GM23338 (cell line): ENCODE data around the gene VPS37B. TPM values are rescaled to one million over a fixed set of nuclear protein-coding genes. Genes with fewer than 3 reads are reported as not detected.

Source experiments
- ATAC-seq: fragments of 200-7000 bp; cut with Tn5 transposase; 3 replicates; pipeline ENCODE4 v1.9.1; 2020
- DNase-seq: peaks from one replicate; pipeline ENCODE4 v3.0.0-alpha.2; 2015; ENCODE audit warnings: low spot score
- H2AFZ ChIP-seq: fragments of 200-600 bp; sonication (generic); 2 replicates; pipeline ENCODE4 v1.8.0; 2016; ENCODE audit warnings: antibody characterized with exemption, mild to moderate bottlenecking, moderate library complexity
- H3F3A ChIP-seq: fragments of 200-600 bp; sonication (generic); replicated peaks from 2 replicates; pipeline ENCODE4 v1.8.0; 2017; ENCODE audit warnings: antibody characterized with exemption, mixed run types, low read depth
- H3K27ac ChIP-seq: fragments of 200-600 bp; sonication (generic); 2 replicates; pipeline ENCODE4 v1.6.1; 2016; ENCODE audit warnings: low read depth
- H3K27me3 ChIP-seq: fragments of 200-600 bp; sonication (generic); 2 replicates; pipeline ENCODE4 v1.8.0; 2016; ENCODE audit warnings: mild to moderate bottlenecking, mixed run types, moderate library complexity; ENCODE audit not compliant: insufficient read depth
- H3K36me3 ChIP-seq: fragments of 200-600 bp; sonication (generic); 2 replicates; pipeline ENCODE4 v1.8.0; 2016; ENCODE audit warnings: mild to moderate bottlenecking; ENCODE audit not compliant: insufficient read depth
- H3K4me1 ChIP-seq: fragments of 200-600 bp; sonication (generic); 2 replicates; pipeline ENCODE4 v1.8.0; 2016; ENCODE audit warnings: mild to moderate bottlenecking, moderate library complexity; ENCODE audit not compliant: insufficient read depth
- H3K4me2 ChIP-seq: fragments of 200-600 bp; sonication (generic); 2 replicates; pipeline ENCODE4 v1.7.1; 2017; ENCODE audit warnings: mixed run types
- H3K4me3 ChIP-seq: fragments of 200-600 bp; sonication (generic); 2 replicates; pipeline ENCODE4 v1.6.1; 2016; ENCODE audit warnings: mixed run types
- H3K79me2 ChIP-seq: fragments of 200-600 bp; sonication (generic); replicated peaks from 2 replicates; pipeline ENCODE4 v1.8.0; 2017; ENCODE audit warnings: mild to moderate bottlenecking; ENCODE audit not compliant: insufficient read depth
- H3K9me2 ChIP-seq: fragments of 200-600 bp; sonication (generic); 2 replicates; pipeline ENCODE4 v1.8.0; 2017; ENCODE audit not compliant: insufficient read depth
- H4K20me1 ChIP-seq: fragments of 200-600 bp; sonication (generic); replicated peaks from 2 replicates; pipeline ENCODE4 v1.8.0; 2017; ENCODE audit warnings: mild to moderate bottlenecking; ENCODE audit not compliant: insufficient read depth
- H3K27ac Mint-ChIP-seq: 2 replicates; pipeline ENCODE4 v1.8.0; 2020; ENCODE audit warnings: inconsistent platforms, mild to moderate bottlenecking, moderate library complexity, mixed read lengths
- H3K27me3 Mint-ChIP-seq: 3 replicates; pipeline ENCODE4 v1.8.0; 2022; ENCODE audit warnings: low read depth, mild to moderate bottlenecking, moderate library complexity, mixed read lengths, inconsistent platforms; ENCODE audit not compliant: insufficient read depth, poor library complexity
- H3K36me3 Mint-ChIP-seq: 3 replicates; pipeline ENCODE4 v1.8.0; 2021; ENCODE audit warnings: low read depth, mild to moderate bottlenecking, inconsistent platforms, moderate library complexity, mixed read lengths
- H3K4me1 Mint-ChIP-seq: 3 replicates; pipeline ENCODE4 v1.8.0; 2020; ENCODE audit warnings: mild to moderate bottlenecking, inconsistent platforms, mixed read lengths
- H3K4me3 Mint-ChIP-seq: 3 replicates; pipeline ENCODE4 v1.8.0; 2021; ENCODE audit warnings: moderate library complexity, mild to moderate bottlenecking, inconsistent platforms, mixed read lengths
- H3K9me3 Mint-ChIP-seq: 3 replicates; pipeline ENCODE4 v1.8.0; 2020; ENCODE audit warnings: moderate library complexity, mild to moderate bottlenecking, inconsistent platforms, mixed read lengths
- CREB1 ChIP-seq: fragments of 250-450 bp; sonication (Bioruptor Pico); IDR thresholded peaks from 2 replicates; pipeline ENCODE4 v1.5.0; 2020; ENCODE audit warnings: low read depth, mild to moderate bottlenecking, moderate library complexity
- CTCF ChIP-seq, 2 experiments: fragments of 200-600 bp in 1 of 2; sonication (generic) in 1 of 2; conservative IDR thresholded peaks; 2 replicates each; pipeline versions ENCODE4 v1.5.1 to v1.6.1; 2016 to 2017; ENCODE audit warnings: antibody characterized with exemption in 2 of 2, low read depth in 2 of 2, mild to moderate bottlenecking in 2 of 2, moderate library complexity in 1 of 2
- EZH2 ChIP-seq: fragments of 200-600 bp; sonication (generic); IDR thresholded peaks from one replicate; pipeline ENCODE4 v1.8.0; 2017; ENCODE audit warnings: antibody characterized with exemption, mild to moderate bottlenecking, low read depth; ENCODE audit not compliant: unreplicated experiment
- JUNB ChIP-seq: IDR thresholded peaks from one replicate; pipeline ENCODE4 v1.6.1; 2016; ENCODE audit warnings: antibody characterized with exemption; ENCODE audit not compliant: unreplicated experiment
- REST ChIP-seq: IDR thresholded peaks from one replicate; pipeline ENCODE4 v1.6.1; 2018; ENCODE audit warnings: antibody characterized with exemption; ENCODE audit not compliant: unreplicated experiment
- ZNF114 ChIP-seq: fragments of 250-450 bp; sonication (Bioruptor Pico); IDR thresholded peaks from 2 replicates; pipeline ENCODE4 v1.5.0; 2020; ENCODE audit warnings: mild to moderate bottlenecking, moderate library complexity
- ZNF331 ChIP-seq: fragments of 250-450 bp; sonication (Bioruptor Pico); IDR thresholded peaks from 2 replicates; pipeline ENCODE4 v1.5.0; 2020; ENCODE audit warnings: low read depth, mild to moderate bottlenecking, moderate library complexity
- polyA plus RNA-seq: library from polyadenylated mRNA; unstranded; fragments of >200 nt; fragmentation: Nextera tagmentation; extraction: Ambion mirVana; gene quantifications from 2 replicates; pipeline ENCODE4 v1.2.1, GENCODE V29; 2016
- total RNA-seq: library from RNA; depleted of rRNA; stranded (reverse); fragments of >200 nt; shearing (Covaris generic); gene quantifications from 2 replicates; pipeline ENCODE4 v1.2.3, GENCODE V29; 2014

VPS37B gene
- total and polyA plus RNA-seq, 2 experiments from 2014 or later = 6.7 to 10.9 TPM

- TF ChIP-seq REST = no peak
- no peak for TF ChIP-seq JUNB
These were observed 58.3 kb downstream of the VPS37B start (continued) for GRCh38 chr12:122837306-122838265.

- Mint-ChIP-seq H3K9me3 (no peaks in the 10 kb centered on the region), H3K27me3 (peaks cover 47% of the 10 kb centered on the region), H3K4me1 (peaks cover 31% of the 10 kb centered on the region), H3K4me3 (peak overlapping the region; percentile 82), H3K27ac (no peak overlapping the region), H3K36me3 (no peaks in the 10 kb centered on the region; the same call in 2 of the 3 replicates)
- Histone ChIP-seq H3K27ac (no peak overlapping the region), H3K79me2 (peaks cover 7% of the 10 kb centered on the region), H3K9me2 (no peaks in the 10 kb centered on the region), H4K20me1 (peaks cover 26% of the 10 kb centered on the region), H3K4me2 (peak overlapping the region; percentile 95), H3K4me3 (peak overlapping the region; percentile 89), H3K36me3 (no peaks in the 10 kb centered on the region), H3K4me1 (peaks cover 9% of the 10 kb centered on the region), H2AFZ (peak overlapping the region; percentile 78), H3F3A (peaks cover 4% of the 10 kb centered on the region; the same call in 1 of the 2 replicates), H3K27me3 (peaks cover 38% of the 10 kb centered on the region)
- ATAC-seq (no peak), DNase-seq (peak; percentile 33)
- TF ChIP-seq CREB1 (CRISPR knock-in tag) (no peak), ZNF114 (CRISPR knock-in tag) (no peak), JUNB (no peak), ZNF331 (CRISPR knock-in tag) (no peak), EZH2 (peak; percentile 42), CTCF (conservative IDR thresholded peaks at IDR 0.05; ENCODE audit: low read depth in 2 of 2) (no peak)
These were observed 59.6 kb downstream of the VPS37B start for GRCh38 chr12:122836027-122836921.
